H9 (cell line): Measurements from ENCODE around the gene KCNK10. TPM values are rescaled to one million over a fixed set of nuclear protein-coding genes. Genes with fewer than 3 reads are reported as not detected.

ENCODE experiments used
- DNase-seq: peaks from one replicate; pipeline ENCODE4 v3.0.0-alpha.2; 2017
- H2AFZ ChIP-seq: one replicate; pipeline ENCODE4 v1.6.1; 2013; ENCODE audit warnings: mild to moderate bottlenecking, low read length, control low read depth, moderate library complexity
- H2AK5ac ChIP-seq: 2 replicates; pipeline ENCODE4 v1.6.1; 2013; ENCODE audit warnings: low read length, control low read depth, mixed read lengths; ENCODE audit not compliant: insufficient read length
- H2BK120ac ChIP-seq: one replicate; pipeline ENCODE4 v1.6.1; 2013; ENCODE audit warnings: low read depth, mild to moderate bottlenecking, low read length, control low read depth, inconsistent platforms; ENCODE audit not compliant: poor library complexity, severe bottlenecking
- H2BK12ac ChIP-seq: 2 replicates; pipeline ENCODE4 v1.6.1; 2013; ENCODE audit warnings: low read length, control low read depth, mixed read lengths, low read depth; ENCODE audit not compliant: insufficient read length
- H2BK15ac ChIP-seq: 2 replicates; pipeline ENCODE4 v1.6.1; 2013; ENCODE audit warnings: low read depth, low read length, control low read depth
- H2BK20ac ChIP-seq: one replicate; pipeline ENCODE4 v1.6.1; 2013; ENCODE audit warnings: low read depth, mild to moderate bottlenecking, low read length, control low read depth, inconsistent platforms; ENCODE audit not compliant: poor library complexity, severe bottlenecking
- H2BK5ac ChIP-seq: 2 replicates; pipeline ENCODE4 v1.6.1; 2013; ENCODE audit warnings: low read length, control low read depth, mixed read lengths; ENCODE audit not compliant: insufficient read length
- H3K14ac ChIP-seq: 2 replicates; pipeline ENCODE4 v1.6.1; 2013; ENCODE audit warnings: low read length, control low read depth; ENCODE audit not compliant: insufficient read depth
- H3K18ac ChIP-seq: 2 replicates; pipeline ENCODE4 v1.6.1; 2013; ENCODE audit warnings: low read depth, mild to moderate bottlenecking, mixed read lengths, low read length, control low read depth; ENCODE audit not compliant: insufficient read length
- H3K23ac ChIP-seq: 2 replicates; pipeline ENCODE4 v1.6.1; 2013; ENCODE audit warnings: low read length, control low read depth, mixed read lengths, low read depth; ENCODE audit not compliant: insufficient read length
- H3K23me2 ChIP-seq: 2 replicates; pipeline ENCODE4 v1.6.1; 2013; ENCODE audit warnings: low read depth, mild to moderate bottlenecking, mixed read lengths, low read length, control low read depth; ENCODE audit not compliant: insufficient read length, poor library complexity, severe bottlenecking
- H3K27ac ChIP-seq: 2 replicates; pipeline ENCODE4 v1.5.1; 2013; ENCODE audit warnings: low read length, control low read depth, mixed read lengths, low read depth; ENCODE audit not compliant: insufficient read length
- H3K27me3 ChIP-seq: 2 replicates; pipeline ENCODE4 v1.6.1; 2013; ENCODE audit warnings: low read length, control low read depth, inconsistent platforms; ENCODE audit not compliant: insufficient read depth
- H3K4ac ChIP-seq: 2 replicates; pipeline ENCODE4 v1.6.1; 2013; ENCODE audit warnings: low read depth, mild to moderate bottlenecking, control low read depth, inconsistent platforms, low read length, moderate library complexity
- H3K4me1 ChIP-seq: 2 replicates; pipeline ENCODE4 v1.6.1; 2013; ENCODE audit warnings: low read length, control low read depth, inconsistent platforms; ENCODE audit not compliant: insufficient read depth
- H3K4me2 ChIP-seq: 2 replicates; pipeline ENCODE4 v1.6.1; 2013; ENCODE audit warnings: low read length, control low read depth, mixed read lengths; ENCODE audit not compliant: insufficient read length, insufficient read depth
- H3K56ac ChIP-seq: 2 replicates; pipeline ENCODE4 v1.6.1; 2013; ENCODE audit warnings: low read depth, mild to moderate bottlenecking, mixed read lengths, low read length, control low read depth; ENCODE audit not compliant: insufficient read length
- H3K79me1 ChIP-seq: 2 replicates; pipeline ENCODE4 v1.6.1; 2013; ENCODE audit warnings: low read depth, mild to moderate bottlenecking, moderate library complexity, low read length, control low read depth, inconsistent platforms; ENCODE audit not compliant: insufficient read depth, poor library complexity, severe bottlenecking
- H3K79me2 ChIP-seq: 2 replicates; pipeline ENCODE4 v1.6.1; 2013; ENCODE audit warnings: low read length, control low read depth, inconsistent platforms; ENCODE audit not compliant: insufficient read depth
- H3K9ac ChIP-seq: 2 replicates; pipeline ENCODE4 v1.6.1; 2013; ENCODE audit warnings: low read length, control low read depth, mixed read lengths; ENCODE audit not compliant: insufficient read length; ENCODE audit errors: extremely low read depth
- H3K9me3 ChIP-seq: one replicate; pipeline ENCODE4 v1.6.1; 2013; ENCODE audit warnings: low read depth, low read length, inconsistent platforms; ENCODE audit not compliant: control insufficient read depth
- H3T11ph ChIP-seq: one replicate; pipeline ENCODE4 v1.6.1; 2013; ENCODE audit warnings: mild to moderate bottlenecking, low read length, control low read depth, inconsistent platforms
- H4K20me1 ChIP-seq: one replicate; pipeline ENCODE4 v1.6.1; 2013; ENCODE audit not compliant: control insufficient read depth, insufficient read length, insufficient read depth
- H4K5ac ChIP-seq: 2 replicates; pipeline ENCODE4 v1.6.1; 2013; ENCODE audit warnings: low read depth, mild to moderate bottlenecking, mixed read lengths, low read length, control low read depth; ENCODE audit not compliant: insufficient read length
- H4K8ac ChIP-seq: replicated peaks from 2 replicates; pipeline ENCODE4 v1.6.1; 2013; ENCODE audit warnings: low read length, control low read depth, mixed read lengths, low read depth; ENCODE audit not compliant: insufficient read length
- H4K91ac ChIP-seq: 2 replicates; pipeline ENCODE4 v1.6.1; 2013; ENCODE audit warnings: low read depth, mild to moderate bottlenecking, moderate library complexity, mixed read lengths, low read length, control low read depth; ENCODE audit not compliant: insufficient read length
- H3K27ac Mint-ChIP-seq, 3 experiments: 2 replicates in 2 of 3; 3 replicates in 1 of 3; pipeline ENCODE4 v1.8.0; 2020 to 2021; ENCODE audit warnings: mixed read lengths in 3 of 3, mild to moderate bottlenecking in 1 of 3, moderate library complexity in 1 of 3
- H3K27me3 Mint-ChIP-seq: 2 replicates; pipeline ENCODE4 v1.8.0; 2021; ENCODE audit warnings: low read depth, mild to moderate bottlenecking, moderate library complexity, mixed read lengths
- H3K36me3 Mint-ChIP-seq, 3 experiments: 2 replicates in 2 of 3; 3 replicates in 1 of 3; pipeline ENCODE4 v1.8.0; 2020 to 2021; ENCODE audit warnings: low read depth in 3 of 3, mixed read lengths in 3 of 3; ENCODE audit not compliant: insufficient read depth in 1 of 3
- H3K4me1 Mint-ChIP-seq, 2 experiments: 2 replicates each; pipeline ENCODE4 v1.8.0; 2020; ENCODE audit warnings: mixed read lengths in 2 of 2
- H3K4me3 Mint-ChIP-seq, 2 experiments: 2 replicates in 1 of 2; 3 replicates in 1 of 2; pipeline ENCODE4 v1.8.0; 2020 to 2021; ENCODE audit warnings: mild to moderate bottlenecking in 2 of 2, mixed read lengths in 2 of 2, moderate library complexity in 1 of 2
- H3K9me3 Mint-ChIP-seq, 2 experiments: 2 replicates in 1 of 2; 3 replicates in 1 of 2; pipeline ENCODE4 v1.8.0; 2020; ENCODE audit warnings: mild to moderate bottlenecking in 2 of 2, mixed read lengths in 2 of 2, moderate library complexity in 1 of 2
- WGBS: extraction: QIAGEN DNeasy Blood & Tissue Kit; methylation state at CpG from one replicate; pipeline ENCODE4 v1.1.7; 2013; ENCODE audit warnings: missing lambda C conversion rate, low lambda C conversion rate, mixed read lengths; ENCODE audit not compliant: insufficient read length; ENCODE audit errors: extremely low coverage; 5-methylcytosine and 5-hydroxymethylcytosine counted together
- total RNA-seq: library from RNA; stranded (reverse); gene quantifications from 2 replicates; pipeline ENCODE4 v1.2.1, GENCODE V29; 2021
- TF ChIP-seq, protein P1 (sequence below): fragments of 200-600 bp; sonication (generic); conservative IDR thresholded peaks from 3 replicates; pipeline ENCODE4 v1.8.0; 2021; ENCODE audit warnings: antibody characterized with exemption, mild to moderate bottlenecking

KCNK10 gene
- total RNA-seq, 1 experiment from 2014 or later: 0.33 TPM

- peaks cover 0 to 8% of the 10 kb centered on the region in 2 experiments; a peak in 2 of 4 replicates for H3K4me1 Mint-ChIP-seq
- Histone ChIP-seq H3K18ac (no peak overlapping the region), H3K27me3 (no peaks in the 10 kb centered on the region), H3K4me1 (no peaks in the 10 kb centered on the region), H2AK5ac (no peak overlapping the region), H4K8ac (no peak overlapping the region), H3K23me2 (no peaks in the 10 kb centered on the region), H3K9ac (no peak overlapping the region), H3K4me2 (no peak overlapping the region), H3K23ac (no peak overlapping the region), H2BK15ac (no peak overlapping the region), H3K14ac (no peak overlapping the region), H4K91ac (no peak overlapping the region), H2BK120ac (no peak overlapping the region), H3K79me2 (no peaks in the 10 kb centered on the region), H2BK20ac (no peak overlapping the region), H3K56ac (no peak overlapping the region), H4K20me1 (no peaks in the 10 kb centered on the region), H3K27ac (no peak overlapping the region), H3K9me3 (no peaks in the 10 kb centered on the region), H2BK12ac (no peak overlapping the region), H4K5ac (no peak overlapping the region), H3T11ph (no peak overlapping the region), H3K4ac (no peak overlapping the region), H2AFZ (no peak overlapping the region), H3K79me1 (no peaks in the 10 kb centered on the region), H2BK5ac (no peak overlapping the region)
- no peaks in the 10 kb centered on the region; the same call in none of the 2 replicates for H3K27me3 Mint-ChIP-seq
- WGBS: no CpG with 5 or more reads among the region's 4 CpGs
- no peak overlapping the region for H3K27ac Mint-ChIP-seq
- H3K4me3 Mint-ChIP-seq: no peak overlapping the region
- no peak for DNase-seq
- TF ChIP-seq, protein P1, sequence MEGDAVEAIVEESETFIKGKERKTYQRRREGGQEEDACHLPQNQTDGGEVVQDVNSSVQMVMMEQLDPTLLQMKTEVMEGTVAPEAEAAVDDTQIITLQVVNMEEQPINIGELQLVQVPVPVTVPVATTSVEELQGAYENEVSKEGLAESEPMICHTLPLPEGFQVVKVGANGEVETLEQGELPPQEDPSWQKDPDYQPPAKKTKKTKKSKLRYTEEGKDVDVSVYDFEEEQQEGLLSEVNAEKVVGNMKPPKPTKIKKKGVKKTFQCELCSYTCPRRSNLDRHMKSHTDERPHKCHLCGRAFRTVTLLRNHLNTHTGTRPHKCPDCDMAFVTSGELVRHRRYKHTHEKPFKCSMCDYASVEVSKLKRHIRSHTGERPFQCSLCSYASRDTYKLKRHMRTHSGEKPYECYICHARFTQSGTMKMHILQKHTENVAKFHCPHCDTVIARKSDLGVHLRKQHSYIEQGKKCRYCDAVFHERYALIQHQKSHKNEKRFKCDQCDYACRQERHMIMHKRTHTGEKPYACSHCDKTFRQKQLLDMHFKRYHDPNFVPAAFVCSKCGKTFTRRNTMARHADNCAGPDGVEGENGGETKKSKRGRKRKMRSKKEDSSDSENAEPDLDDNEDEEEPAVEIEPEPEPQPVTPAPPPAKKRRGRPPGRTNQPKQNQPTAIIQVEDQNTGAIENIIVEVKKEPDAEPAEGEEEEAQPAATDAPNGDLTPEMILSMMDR: no peak
- H3K36me3 Mint-ChIP-seq: no peaks in the 10 kb centered on the region
- no peaks in the 10 kb centered on the region for H3K9me3 Mint-ChIP-seq
Observed at GRCh38 chr14:88249266-88249665, 73.8 kb downstream of the KCNK10 start.
